ENCODE data around the gene WNT2B. TPM values are rescaled to one million over a fixed set of nuclear protein-coding genes. Genes with fewer than 3 reads are reported as not detected.
A peak's percentile ranks its signal among the peaks of the same experiment; 100 is the strongest.

WNT2B gene
- polyA plus RNA-seq, 6 donors from 2014 or later: 0.03 to 0.59 (median 0.20) TPM; not detected in 1

DNA sequence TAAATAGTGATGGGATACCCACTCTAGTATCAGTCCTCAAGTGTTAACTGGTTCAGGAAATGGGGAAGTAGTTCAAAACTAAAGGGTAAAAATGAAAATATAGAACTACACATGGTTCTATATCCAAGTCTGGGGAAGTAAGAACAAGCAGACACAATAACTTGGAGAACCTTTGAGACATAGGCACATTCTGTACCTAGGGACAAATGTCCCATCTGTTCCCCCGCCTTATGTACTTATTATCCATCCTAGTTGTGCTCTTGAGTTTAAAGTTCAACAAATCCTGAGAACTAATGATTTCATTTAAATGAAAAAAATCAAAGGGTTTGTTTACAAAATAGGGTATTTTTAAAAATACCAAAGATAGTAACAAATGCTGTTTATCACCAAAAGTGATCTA, 32.5 kb downstream of the WNT2B start:
- Mint-ChIP-seq H3K4me3 (no peak overlapping the region), H3K27me3 (no peaks in the 10 kb centered on the region), H3K4me1 (no peaks in the 10 kb centered on the region), H3K27ac (no peak overlapping the region), H3K9me3 (no peaks in the 10 kb centered on the region), H3K36me3 (peaks cover 0 to 5% of the 10 kb centered on the region in 2 donors)
- no peak for ATAC-seq (ENCODE audit: low read depth in 2 of 2)
- DNase-seq: no peak

GRCh38 chr1:112542206-112542973, 33.6 kb downstream of the WNT2B start:
- H3K27ac Mint-ChIP-seq: peak overlapping the region in 1 of 6 donors; percentile 9
- DNase-seq (no peak), ATAC-seq (ENCODE audit: low read depth in 2 of 2) (no peak)
- no peak overlapping the region for H3K4me3 Mint-ChIP-seq
- no peaks in the 10 kb centered on the region for H3K9me3 Mint-ChIP-seq
- no peaks in the 10 kb centered on the region for H3K4me1 Mint-ChIP-seq
- H3K27me3 Mint-ChIP-seq: no peaks in the 10 kb centered on the region
- H3K36me3 Mint-ChIP-seq: peaks cover 0 to 5% of the 10 kb centered on the region in 2 donors

DNA sequence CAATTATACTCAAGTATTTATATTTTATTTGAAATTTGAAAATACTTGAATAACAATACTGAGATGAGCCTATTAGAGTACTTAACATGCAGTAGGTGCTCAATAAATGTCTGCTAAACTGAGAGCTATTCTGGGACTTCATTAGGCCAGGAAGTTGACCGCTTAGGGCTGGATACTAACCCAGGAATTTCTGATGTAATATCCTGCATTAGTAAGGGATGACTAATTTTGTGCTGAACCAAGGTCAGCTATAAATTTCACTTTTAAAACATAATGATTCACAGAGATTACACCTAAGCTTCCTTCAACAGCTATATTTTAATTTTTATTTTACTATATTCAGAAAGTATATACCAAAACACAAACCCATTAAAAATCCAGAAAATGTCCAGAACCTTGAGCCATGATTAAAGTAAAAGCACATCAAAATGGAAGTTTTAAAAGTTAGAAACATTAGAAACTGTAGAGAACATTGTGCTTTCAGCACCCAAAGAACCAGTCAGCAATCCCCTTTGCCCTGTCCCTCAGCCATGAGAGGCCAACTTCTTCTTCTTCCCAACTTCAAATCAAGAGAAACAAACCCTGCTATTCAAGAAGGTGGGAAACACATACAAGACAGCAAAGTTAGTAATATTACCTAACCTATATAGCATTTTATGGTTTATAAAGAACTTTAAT, 35.4 kb downstream of the WNT2B start:
- no peak for DNase-seq
- H3K27ac Mint-ChIP-seq: no peak overlapping the region
- H3K4me3 Mint-ChIP-seq: no peak overlapping the region
- ATAC-seq (ENCODE audit: low read depth in 2 of 2): no peak
- peaks cover 0 to 5% of the 10 kb centered on the region in 2 donors for H3K36me3 Mint-ChIP-seq
- H3K9me3 Mint-ChIP-seq: no peaks in the 10 kb centered on the region
- H3K4me1 Mint-ChIP-seq: no peaks in the 10 kb centered on the region
- H3K27me3 Mint-ChIP-seq: no peaks in the 10 kb centered on the region

- no peak for ATAC-seq (ENCODE audit: low read depth in 2 of 2)
- no peaks in the 10 kb centered on the region for H3K9me3 Mint-ChIP-seq
- peaks cover 0 to 5% of the 10 kb centered on the region in 2 donors for H3K36me3 Mint-ChIP-seq
- H3K4me1 Mint-ChIP-seq: no peaks in the 10 kb centered on the region
- H3K4me3 Mint-ChIP-seq: no peak overlapping the region
- H3K27ac Mint-ChIP-seq: no peak overlapping the region
- no peaks in the 10 kb centered on the region for H3K27me3 Mint-ChIP-seq
- DNase-seq: no peak
Observed at GRCh38 chr1:112544751-112545150, 36.0 kb downstream of the WNT2B start.

DNA sequence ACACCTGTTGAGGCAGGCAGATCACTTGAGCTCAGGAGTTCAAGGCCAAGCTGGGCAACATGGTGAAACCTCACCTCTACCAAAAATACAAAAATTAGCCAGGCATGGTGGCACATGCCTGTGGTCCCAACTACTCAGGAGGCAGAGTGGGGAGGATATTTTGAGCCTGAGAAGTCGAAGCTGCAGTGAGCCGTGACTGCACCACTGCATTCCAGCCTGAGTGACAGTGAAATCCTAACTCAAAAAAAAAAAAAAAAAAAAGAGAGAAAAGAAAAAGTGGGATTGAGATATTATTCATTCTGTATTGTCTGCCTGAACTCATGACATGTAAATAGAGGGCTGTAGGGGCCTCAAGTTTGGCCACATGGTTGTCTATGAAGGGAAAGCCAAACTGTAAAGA, 37.3 kb downstream of the WNT2B start:
- Mint-ChIP-seq H3K27ac (no peak overlapping the region), H3K4me1 (no peaks in the 10 kb centered on the region), H3K27me3 (no peaks in the 10 kb centered on the region), H3K36me3 (peaks cover 0 to 5% of the 10 kb centered on the region in 2 donors), H3K9me3 (no peaks in the 10 kb centered on the region), H3K4me3 (no peak overlapping the region)
- no peak for ATAC-seq (ENCODE audit: low read depth in 2 of 2)
- no peak for DNase-seq

DNA sequence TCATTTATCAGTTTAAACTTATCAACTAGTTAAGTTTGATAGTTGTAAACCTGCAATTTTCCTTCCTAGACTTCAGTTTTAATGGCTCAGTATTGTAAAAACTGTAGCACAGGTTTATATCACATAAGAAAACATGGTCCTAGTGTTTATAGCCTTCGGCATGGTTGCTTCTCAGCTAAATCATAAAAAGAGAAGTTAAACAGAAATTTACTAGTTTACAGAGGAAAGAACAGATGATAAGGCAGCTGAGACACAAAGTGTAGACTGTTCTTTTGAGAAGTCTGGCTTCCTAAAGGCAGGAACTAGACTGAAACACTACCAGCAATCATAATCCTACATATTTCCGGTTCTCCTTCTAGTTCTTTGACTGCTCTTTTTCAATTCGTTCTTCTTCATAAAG, 39.8 kb downstream of the WNT2B start:
- DNase-seq: no peak
- Mint-ChIP-seq H3K27ac (no peak overlapping the region), H3K4me1 (no peaks in the 10 kb centered on the region)

GRCh38 chr1:112549590-112549989, 40.8 kb downstream of the WNT2B start:
- peaks cover 0 to 5% of the 10 kb centered on the region in 2 donors for H3K36me3 Mint-ChIP-seq
- H3K27ac Mint-ChIP-seq: no peak overlapping the region
- no peaks in the 10 kb centered on the region for H3K27me3 Mint-ChIP-seq
- DNase-seq (no peak), ATAC-seq (ENCODE audit: low read depth in 2 of 2) (no peak)
- no peaks in the 10 kb centered on the region for H3K4me1 Mint-ChIP-seq
- H3K9me3 Mint-ChIP-seq: no peaks in the 10 kb centered on the region
- H3K4me3 Mint-ChIP-seq: no peak overlapping the region

More for the DNA sequence above, 39.8 kb downstream of the WNT2B start:
- H3K27me3 Mint-ChIP-seq: no peaks in the 10 kb centered on the region
- no peak for ATAC-seq (ENCODE audit: low read depth in 2 of 2)
- H3K36me3 Mint-ChIP-seq: peaks cover 0 to 5% of the 10 kb centered on the region in 2 donors
- no peaks in the 10 kb centered on the region for H3K9me3 Mint-ChIP-seq
- no peak overlapping the region for H3K4me3 Mint-ChIP-seq

- DNase-seq (no peak), ATAC-seq (ENCODE audit: low read depth in 2 of 2) (no peak)
- peaks cover 0 to 4% (median 0%) of the 10 kb centered on the region in 3 donors for H3K4me1 Mint-ChIP-seq
Observed at GRCh38 chr1:112554411-112554810, 45.6 kb downstream of the WNT2B start.

DNA sequence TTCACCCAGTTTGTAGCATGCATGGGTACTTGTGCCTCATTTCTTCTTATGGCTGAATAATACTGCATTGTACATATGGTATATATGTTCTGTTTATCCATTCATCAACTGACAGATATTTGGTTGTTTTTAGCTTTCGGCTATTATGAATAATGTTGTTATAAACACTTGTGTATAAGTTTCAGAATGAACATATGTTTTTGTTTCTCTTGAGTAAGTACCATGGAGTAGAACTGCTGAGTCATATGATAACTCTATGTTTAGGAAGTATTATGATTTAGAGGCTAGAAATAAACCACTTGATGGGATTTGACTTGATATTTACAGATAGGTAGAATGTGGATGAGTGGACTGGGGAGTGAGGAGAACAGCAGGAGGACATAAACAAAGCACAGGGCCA, 48.6 kb downstream of the WNT2B start:
- Mint-ChIP-seq H3K4me1 (peaks cover 0 to 4% (median 0%) of the 10 kb centered on the region in 3 donors), H3K4me3 (no peak overlapping the region), H3K36me3 (no peaks in the 10 kb centered on the region), H3K27ac (no peak overlapping the region), H3K9me3 (no peaks in the 10 kb centered on the region), H3K27me3 (no peaks in the 10 kb centered on the region)
- DNase-seq (no peak), ATAC-seq (ENCODE audit: low read depth in 2 of 2) (no peak)

More at GRCh38 chr1:112554411-112554810, 45.6 kb downstream of the WNT2B start:
- H3K9me3 Mint-ChIP-seq: no peaks in the 10 kb centered on the region
- peaks cover 0 to 5% of the 10 kb centered on the region in 2 donors for H3K36me3 Mint-ChIP-seq
- H3K4me3 Mint-ChIP-seq: no peak overlapping the region
- no peaks in the 10 kb centered on the region for H3K27me3 Mint-ChIP-seq
- H3K27ac Mint-ChIP-seq: no peak overlapping the region

DNA sequence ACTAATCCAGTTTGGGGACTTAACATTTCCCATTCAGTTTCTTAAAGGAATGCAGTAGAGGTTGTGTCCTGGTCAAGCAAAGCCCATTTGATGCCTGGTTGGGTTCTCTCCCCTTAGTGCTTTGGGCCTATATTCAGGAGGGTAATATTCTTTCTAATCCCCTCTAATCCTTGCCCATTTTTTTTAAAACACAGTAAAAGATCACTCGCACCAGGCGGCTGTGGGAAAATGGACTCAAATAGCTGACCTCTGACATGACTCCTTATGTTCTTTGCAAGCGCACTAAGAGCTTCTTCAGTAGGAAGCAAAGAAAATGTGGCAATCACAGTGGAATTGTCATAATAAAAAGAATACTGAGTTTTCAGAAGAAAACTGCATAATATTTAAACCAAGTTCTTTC, 49.9 kb downstream of the WNT2B start:
- H3K27me3 Mint-ChIP-seq: no peaks in the 10 kb centered on the region
- H3K9me3 Mint-ChIP-seq: no peaks in the 10 kb centered on the region
- no peak overlapping the region for H3K4me3 Mint-ChIP-seq
- H3K27ac Mint-ChIP-seq: no peak overlapping the region
- ATAC-seq (ENCODE audit: low read depth in 2 of 2) (no peak), DNase-seq (no peak)
- H3K36me3 Mint-ChIP-seq: no peaks in the 10 kb centered on the region
- H3K4me1 Mint-ChIP-seq: peaks cover 0 to 4% (median 0%) of the 10 kb centered on the region in 3 donors

DNA sequence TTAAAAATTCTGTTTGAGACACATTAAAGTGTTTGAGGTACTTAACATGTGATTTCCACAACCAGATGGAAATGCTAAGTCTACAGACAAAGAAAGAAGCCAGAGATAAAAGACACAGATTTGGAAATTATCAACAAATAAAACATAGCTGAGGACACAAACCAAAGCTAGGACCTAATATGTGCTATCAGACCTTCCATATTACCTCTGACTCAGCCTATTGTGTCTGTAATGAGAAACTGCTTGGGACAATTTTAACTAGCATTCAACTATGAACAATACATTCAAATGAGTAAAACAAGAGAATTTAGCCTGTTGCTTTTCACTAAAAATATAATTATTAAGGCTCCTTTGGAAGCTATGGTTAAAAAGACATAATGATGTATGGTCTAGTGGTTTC, 54.6 kb downstream of the WNT2B start:
- ATAC-seq (ENCODE audit: low read depth in 2 of 2) (no peak), DNase-seq (no peak)
- Mint-ChIP-seq H3K27ac (no peak overlapping the region), H3K9me3 (no peaks in the 10 kb centered on the region), H3K36me3 (no peaks in the 10 kb centered on the region), H3K4me1 (peaks cover 0 to 5% (median 0%) of the 10 kb centered on the region in 3 donors), H3K27me3 (no peaks in the 10 kb centered on the region), H3K4me3 (no peak overlapping the region)

- no peaks in the 10 kb centered on the region for H3K27me3 Mint-ChIP-seq
- H3K4me3 Mint-ChIP-seq: no peak overlapping the region
- H3K27ac Mint-ChIP-seq: no peak overlapping the region
- ATAC-seq (ENCODE audit: low read depth in 2 of 2): no peak
- peaks cover 0 to 5% (median 0%) of the 10 kb centered on the region in 3 donors for H3K4me1 Mint-ChIP-seq
- no peaks in the 10 kb centered on the region for H3K9me3 Mint-ChIP-seq
- H3K36me3 Mint-ChIP-seq: no peaks in the 10 kb centered on the region
- DNase-seq: no peak
Observed at GRCh38 chr1:112564081-112564480, 55.3 kb downstream of the WNT2B start.

DNA sequence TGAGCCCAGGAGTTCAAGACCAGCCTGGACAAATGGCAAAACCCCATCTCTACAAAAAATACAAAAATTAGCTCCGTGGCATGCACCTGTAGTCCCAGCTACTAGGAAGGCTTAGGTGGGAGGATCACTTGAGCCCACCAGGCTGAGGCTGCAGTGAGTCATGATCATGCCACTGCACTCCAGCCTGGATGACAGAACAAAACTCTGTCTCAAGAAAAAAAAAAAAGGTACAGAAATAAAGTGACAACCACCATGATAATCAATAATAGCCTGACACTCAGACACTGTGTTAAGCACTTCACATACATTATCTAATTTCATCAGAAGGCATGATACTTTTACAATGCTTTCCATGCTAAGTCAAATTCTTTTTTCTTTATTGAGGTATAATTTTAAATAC, 57.0 kb downstream of the WNT2B start:
- DNase-seq (no peak), ATAC-seq (ENCODE audit: low read depth in 2 of 2) (no peak)
- no peak overlapping the region for H3K27ac Mint-ChIP-seq
- H3K27me3 Mint-ChIP-seq: no peaks in the 10 kb centered on the region
- no peaks in the 10 kb centered on the region for H3K9me3 Mint-ChIP-seq
- no peak overlapping the region for H3K4me3 Mint-ChIP-seq
- H3K36me3 Mint-ChIP-seq: no peaks in the 10 kb centered on the region
- peaks cover 0 to 5% (median 0%) of the 10 kb centered on the region in 3 donors for H3K4me1 Mint-ChIP-seq

- H3K36me3 Mint-ChIP-seq: peaks cover 18 to 20% of the 10 kb centered on the region in 2 donors
- H3K9me3 Mint-ChIP-seq: no peaks in the 10 kb centered on the region
- no peak for ATAC-seq (ENCODE audit: low read depth in 2 of 2)
- no peak overlapping the region for H3K4me3 Mint-ChIP-seq
- no peak overlapping the region for H3K27ac Mint-ChIP-seq
- no peak for DNase-seq
- no peaks in the 10 kb centered on the region for H3K27me3 Mint-ChIP-seq
- no peaks in the 10 kb centered on the region for H3K4me1 Mint-ChIP-seq
Observed at GRCh38 chr1:112575154-112575804, 66.5 kb downstream of the WNT2B start.
